GM12872 (cell line): ENCODE results near the gene HOXB6.

ENCODE experiments used
- CTCF ChIP-seq: IDR thresholded peaks from 3 replicates; pipeline ENCODE4 v1.5.1; 2011; ENCODE audit warnings: low read depth, mild to moderate bottlenecking, low read length, moderate library complexity; ENCODE audit not compliant: insufficient read depth

HOXB6 gene

DNA sequence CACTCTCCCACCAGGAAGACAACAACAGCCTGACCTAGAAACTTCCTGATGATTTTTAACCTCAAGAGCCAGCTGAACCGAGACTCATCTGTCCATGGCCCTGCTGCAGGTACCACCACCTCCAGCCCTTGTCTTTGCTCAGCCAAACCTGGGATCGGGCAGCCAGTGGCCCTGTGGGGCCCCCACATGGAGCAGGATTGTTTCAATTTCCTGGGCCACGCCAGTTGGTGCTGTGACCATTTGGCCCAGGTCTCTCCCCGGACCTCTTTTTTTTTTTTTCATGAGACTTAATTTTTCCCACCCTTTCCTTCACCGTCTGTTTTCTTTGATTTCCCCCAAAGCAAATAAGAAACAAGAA, 51.6 kb downstream of the HOXB6 start:
- no peak for TF ChIP-seq CTCF

DNA sequence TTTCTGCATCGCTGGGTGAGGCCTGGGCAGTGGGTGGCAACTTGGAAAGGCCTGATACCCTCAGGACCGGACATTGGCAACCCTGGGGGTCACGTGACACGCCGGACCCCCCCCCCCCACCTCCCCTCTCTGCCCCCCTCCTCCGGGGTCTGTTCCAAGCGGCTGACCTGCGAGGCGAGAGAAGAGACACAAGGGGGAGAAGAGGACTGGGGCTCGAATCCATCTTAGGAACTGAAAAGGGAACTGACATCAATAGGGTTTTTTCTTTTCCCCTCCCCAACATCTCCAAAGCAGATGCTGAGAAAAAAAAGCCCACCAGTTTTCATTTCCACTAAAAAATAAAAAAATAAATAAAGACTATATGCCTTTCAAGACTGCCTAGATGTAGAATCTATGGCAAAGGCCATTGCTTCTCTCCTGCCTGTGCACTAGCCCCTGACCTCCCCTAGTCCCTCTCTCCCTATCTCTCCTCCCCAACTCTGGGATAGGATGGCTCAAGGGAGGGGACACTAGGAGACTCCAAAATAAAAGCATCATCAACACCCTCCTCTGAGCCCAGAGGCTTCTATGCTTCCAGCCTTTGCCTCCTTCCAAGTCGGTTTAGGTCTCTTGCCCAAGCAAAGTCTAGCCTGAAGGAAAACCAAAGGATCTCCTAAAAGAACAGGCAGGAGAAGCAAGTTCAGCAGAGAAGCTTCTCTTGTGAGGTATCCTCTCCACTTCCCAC, 52.2 kb downstream of the HOXB6 start:
- no peak for TF ChIP-seq CTCF

GRCh38 chr17:48551596-48552465, 53.0 kb downstream of the HOXB6 start:
- no peak for TF ChIP-seq CTCF

- TF ChIP-seq CTCF, result no peak
Measured at GRCh38 chr17:48551214-48551555, 53.6 kb downstream of the HOXB6 start.

- no peak for TF ChIP-seq CTCF
Measured at GRCh38 chr17:48550502-48551213, 54.1 kb downstream of the HOXB6 start.

DNA sequence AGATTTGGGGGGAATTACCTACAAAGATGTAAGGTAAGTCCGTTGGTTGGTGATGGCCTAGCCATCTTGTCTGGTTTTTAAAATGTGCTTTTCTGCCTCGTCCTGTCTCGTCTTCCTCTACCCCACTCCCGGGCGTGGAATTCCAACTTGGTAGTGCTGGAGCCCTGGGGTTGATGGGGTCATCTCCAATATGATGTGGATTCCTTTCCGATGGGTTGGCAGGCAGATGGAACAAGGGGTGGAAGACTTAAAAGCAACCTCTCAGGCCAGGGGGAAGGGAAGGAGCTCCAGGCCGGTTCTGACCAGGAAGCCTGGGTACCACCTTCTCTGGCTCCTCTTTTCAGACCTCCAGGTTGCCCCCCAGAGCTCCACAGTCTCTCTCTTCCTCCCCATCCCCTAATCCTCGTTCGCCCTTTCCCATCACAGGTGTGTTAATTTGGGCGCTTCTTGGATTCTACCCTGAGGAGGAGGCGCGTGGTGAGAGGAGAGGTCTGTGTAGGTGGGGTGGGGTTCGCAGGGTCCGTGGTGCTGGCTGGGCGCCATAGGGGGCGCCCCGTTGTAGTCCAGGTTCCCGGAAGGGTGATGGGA, 54.8 kb downstream of the HOXB6 start:
- no peak for TF ChIP-seq CTCF

GRCh38 chr17:48549281-48549630, 55.5 kb downstream of the HOXB6 start:
- TF ChIP-seq CTCF, result no peak
